Endodermal cell (in vitro differentiated cells): ENCODE results near the gene INF2. TPM values are rescaled to one million over a fixed set of nuclear protein-coding genes. Genes with fewer than 3 reads are reported as not detected.
"Not testable (repeated sequence)": the region's sequence is repeated elsewhere in the genome, so short reads cannot be mapped to it uniquely, and the experiment has no call there.

Experiments
- DNase-seq: peaks from one replicate; pipeline ENCODE4 v3.0.0-alpha.2; 2017
- H3K27ac ChIP-seq: 2 replicates; pipeline ENCODE4 v1.5.1; 2013; ENCODE audit warnings: mild to moderate bottlenecking, low read depth, low read length, moderate library complexity
- H3K27me3 ChIP-seq: 2 replicates; pipeline ENCODE4 v1.6.1; 2013; ENCODE audit warnings: mild to moderate bottlenecking, low read length, moderate library complexity; ENCODE audit not compliant: insufficient read depth, control insufficient read depth, poor library complexity, severe bottlenecking
- H3K36me3 ChIP-seq: 2 replicates; pipeline ENCODE4 v1.7.0; 2013; ENCODE audit warnings: mild to moderate bottlenecking, low read length, moderate library complexity; ENCODE audit not compliant: control insufficient read depth, insufficient read depth
- H3K4me1 ChIP-seq: one replicate; pipeline ENCODE4 v1.7.0; 2013; ENCODE audit warnings: low read length; ENCODE audit not compliant: control insufficient read depth, insufficient read depth
- H3K4me3 ChIP-seq: 2 replicates; pipeline ENCODE4 v1.5.1; 2013; ENCODE audit warnings: mild to moderate bottlenecking, low read length, moderate library complexity
- H3K9ac ChIP-seq: 2 replicates; pipeline ENCODE4 v1.6.1; 2013; ENCODE audit warnings: mild to moderate bottlenecking, low read length, moderate library complexity; ENCODE audit not compliant: poor library complexity, severe bottlenecking; ENCODE audit errors: extremely low read depth
- H3K9me3 ChIP-seq: 2 replicates; pipeline ENCODE4 v1.6.1; 2013; ENCODE audit warnings: mild to moderate bottlenecking, low read length, moderate library complexity; ENCODE audit not compliant: control insufficient read depth
- H3K27ac Mint-ChIP-seq: 2 replicates; pipeline ENCODE4 v1.8.0; 2020; ENCODE audit warnings: mixed read lengths
- H3K27me3 Mint-ChIP-seq: 2 replicates; pipeline ENCODE4 v1.8.0; 2021; ENCODE audit warnings: mild to moderate bottlenecking, mixed read lengths; ENCODE audit not compliant: insufficient read depth
- H3K36me3 Mint-ChIP-seq: 2 replicates; pipeline ENCODE4 v1.8.0; 2020; ENCODE audit warnings: low read depth, mixed read lengths
- H3K4me1 Mint-ChIP-seq: 2 replicates; pipeline ENCODE4 v1.8.0; 2020; ENCODE audit warnings: mixed read lengths
- H3K4me3 Mint-ChIP-seq: 2 replicates; pipeline ENCODE4 v1.8.0; 2020; ENCODE audit warnings: mild to moderate bottlenecking, moderate library complexity, mixed read lengths
- H3K9me3 Mint-ChIP-seq: 2 replicates; pipeline ENCODE4 v1.8.0; 2020; ENCODE audit warnings: mild to moderate bottlenecking, mixed read lengths
- CTCF ChIP-seq: fragments of 200-600 bp; sonication (generic); conservative IDR thresholded peaks from 2 replicates; pipeline ENCODE4 v1.5.0; 2021; ENCODE audit warnings: antibody characterized with exemption, mild to moderate bottlenecking
- WGBS, 2 experiments: methylation state at CpG; one replicate each; pipeline versions ENCODE4 v1.1.5 to v1.1.7; 2013; ENCODE audit warnings: missing lambda C conversion rate in 2 of 2, mixed read lengths in 1 of 2; ENCODE audit not compliant: insufficient coverage in 1 of 2, insufficient read length in 1 of 2; 5-methylcytosine and 5-hydroxymethylcytosine counted together
- total RNA-seq, 2 donors: library from RNA; stranded (reverse); fragmentation: NEBNext Ultra II Directional in 1 of 2; extraction: Animal tissue kit (Norgen Biotek cat#: 25700) in 1 of 2; gene quantifications; 2 replicates in 1 of 2; 3 replicates in 1 of 2; pipeline ENCODE4 v1.2.1, GENCODE V29; 2021

INF2 gene
- total RNA-seq, 2 donors from 2014 or later: 99.7 to 114 TPM

- H3K9ac ChIP-seq: peak overlapping the region; percentile 34
- Mint-ChIP-seq H3K4me1 (peaks cover 10% of the 10 kb centered on the region), H3K36me3 (no peaks in the 10 kb centered on the region), H3K27ac (peak overlapping the region; percentile 85), H3K9me3 (peaks cover 7% of the 10 kb centered on the region), H3K27me3 (peaks cover 4% of the 10 kb centered on the region), H3K4me3 (no peak overlapping the region)
- H3K27ac ChIP-seq: peak overlapping the region; percentile 94
- 53 to 56% methylated on average over 10 to 26 of the region's 27 CpGs for WGBS, 2 experiments
- TF ChIP-seq CTCF: peak; percentile 63
- peaks cover 10% of the 10 kb centered on the region for H3K4me1 ChIP-seq
- H3K4me3 ChIP-seq: no peak overlapping the region
- peak; percentile 87 for DNase-seq
- H3K9me3 ChIP-seq: peaks cover 6% of the 10 kb centered on the region
- no peaks in the 10 kb centered on the region for H3K36me3 ChIP-seq
- H3K27me3 ChIP-seq: no peaks in the 10 kb centered on the region
Observed at GRCh38 chr14:104665657-104666522, 23.5 kb upstream of the INF2 start.

GRCh38 chr14:104666523-104666895 is 22.9 kb upstream of the INF2 start:
- H3K4me3 Mint-ChIP-seq: not testable (repeated sequence)

GRCh38 chr14:104666981-104667380 is 22.4 kb upstream of the INF2 start:
- Histone ChIP-seq H3K27me3 (no peaks in the 10 kb centered on the region), H3K9ac (no peak overlapping the region), H3K4me3 (no peak overlapping the region), H3K9me3 (no peaks in the 10 kb centered on the region), H3K36me3 (no peaks in the 10 kb centered on the region), H3K27ac (no peak overlapping the region), H3K4me1 (peaks cover 10% of the 10 kb centered on the region)
- 89 to 90% methylated on average over 12 of the region's 12 CpGs for WGBS, 2 experiments
- Mint-ChIP-seq H3K27ac (no peak overlapping the region), H3K27me3 (peaks cover 6% of the 10 kb centered on the region), H3K36me3 (no peaks in the 10 kb centered on the region), H3K4me1 (peaks cover 10% of the 10 kb centered on the region), H3K4me3 (no peak overlapping the region), H3K9me3 (no peaks in the 10 kb centered on the region)
- no peak for TF ChIP-seq CTCF
- no peak for DNase-seq

More at GRCh38 chr14:104666523-104666895, 22.9 kb upstream of the INF2 start:
- not testable (repeated sequence) for H3K4me1 Mint-ChIP-seq, H3K36me3 ChIP-seq, H3K36me3 Mint-ChIP-seq, H3K27me3 ChIP-seq, H3K9me3 Mint-ChIP-seq, H3K27me3 Mint-ChIP-seq, H3K9me3 ChIP-seq, H3K4me3 ChIP-seq, DNase-seq
- Histone ChIP-seq H3K27ac (peak overlapping the region; percentile 94), H3K9ac (peak overlapping the region; percentile 34), H3K4me1 (peaks cover 10% of the 10 kb centered on the region)
- H3K27ac Mint-ChIP-seq: peak overlapping the region; percentile 85
- 70 to 84% methylated on average over 5 to 6 of the region's 7 CpGs for WGBS, 2 experiments
